C4-2B (cell line): Measurements from ENCODE around the gene GFY.

Source experiments
- H3K27ac ChIP-seq: fragments of 450-650 bp; 2 replicates; pipeline ENCODE4 v1.5.1; 2017
- CTCF ChIP-seq: fragments of 450-650 bp; conservative IDR thresholded peaks from 2 replicates; pipeline ENCODE4 v1.5.1; 2017; ENCODE audit warnings: mild to moderate bottlenecking
- ZFX ChIP-seq: fragments of 450-650 bp; IDR thresholded peaks from 2 replicates; pipeline ENCODE4 v1.6.1; 2017

GFY gene

DNA sequence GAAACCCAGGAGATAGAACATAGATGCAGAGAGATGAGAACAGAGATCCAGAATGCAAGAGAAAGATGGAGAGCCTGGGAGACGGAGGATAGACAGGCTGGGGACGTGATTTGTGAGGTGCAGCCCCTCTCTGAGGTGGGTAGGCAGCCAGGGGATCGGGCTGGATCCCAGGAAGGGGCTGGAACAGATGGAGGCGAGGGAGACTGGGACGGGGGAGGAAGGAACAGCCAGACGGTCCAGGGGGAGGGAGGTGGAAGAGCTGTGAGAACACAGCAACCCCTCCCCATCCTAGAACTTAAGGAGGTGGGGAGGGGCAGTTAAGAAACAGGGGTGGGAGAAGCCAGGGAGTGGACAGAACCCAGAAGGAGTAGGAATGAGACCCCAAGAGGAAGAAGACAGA, 13.1 kb downstream of the GFY start:
- no peak overlapping the region for H3K27ac ChIP-seq
- no peak for TF ChIP-seq ZFX
- no peak for TF ChIP-seq CTCF

DNA sequence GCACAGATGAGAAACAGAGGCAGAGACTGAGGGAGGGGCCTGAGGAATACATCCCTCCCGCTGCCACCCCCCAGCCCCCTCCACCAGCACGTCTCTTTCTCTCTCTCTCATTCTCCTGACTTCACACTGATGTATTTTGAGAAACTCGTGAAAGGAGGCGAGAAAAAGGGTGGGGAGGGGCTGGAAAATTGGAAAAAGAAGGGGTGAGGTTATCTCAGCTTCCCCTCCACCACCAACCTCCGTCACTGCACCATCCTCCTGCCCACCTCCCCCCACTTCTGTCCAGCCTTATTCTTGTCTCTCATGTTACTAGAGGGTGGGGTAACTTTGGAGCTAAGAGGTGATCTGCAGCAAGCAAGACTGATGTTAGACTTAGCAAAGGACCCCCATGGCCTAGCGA, 14.6 kb downstream of the GFY start:
- TF ChIP-seq ZFX, result no peak
- TF ChIP-seq CTCF, result no peak
- no peak overlapping the region for H3K27ac ChIP-seq

DNA sequence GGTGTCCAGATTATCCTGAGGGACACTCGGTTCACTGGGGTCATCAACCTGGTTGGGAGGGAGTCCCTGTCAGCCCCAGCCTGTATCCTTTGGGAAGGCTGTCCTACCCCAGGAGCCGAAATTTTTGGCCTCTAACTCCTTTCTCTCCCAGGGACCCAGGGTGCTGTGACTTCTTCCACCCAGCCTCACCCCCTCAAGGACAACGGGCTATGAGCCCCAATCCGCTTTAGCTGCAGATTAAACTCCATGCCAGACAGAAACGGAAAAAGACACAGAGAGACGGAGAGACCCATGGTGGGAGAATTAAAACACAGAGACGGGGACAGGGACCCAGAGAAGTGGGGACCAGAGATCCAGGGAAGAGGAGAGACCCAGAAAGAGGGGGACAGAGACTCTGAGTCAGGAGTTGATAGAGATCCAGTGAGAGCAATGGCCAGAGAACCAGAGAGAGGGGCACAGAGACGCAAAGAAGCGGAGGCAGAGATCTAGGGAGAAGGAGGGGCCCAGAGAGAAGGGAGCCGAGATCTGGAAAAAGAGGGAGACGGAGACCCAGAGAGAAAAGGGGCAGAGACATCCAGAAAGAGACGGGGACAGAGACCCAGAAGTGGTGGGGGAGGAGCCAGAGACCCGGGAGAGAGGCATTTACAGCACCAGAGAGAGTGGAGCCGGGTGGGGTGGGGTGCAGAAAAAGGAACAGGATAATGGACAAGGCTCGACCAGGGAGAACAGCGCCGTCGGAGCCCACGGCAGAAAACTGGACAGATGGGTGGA, 15.4 kb downstream of the GFY start:
- TF ChIP-seq ZFX (no peak), CTCF (no peak)
- no peak overlapping the region for H3K27ac ChIP-seq

DNA sequence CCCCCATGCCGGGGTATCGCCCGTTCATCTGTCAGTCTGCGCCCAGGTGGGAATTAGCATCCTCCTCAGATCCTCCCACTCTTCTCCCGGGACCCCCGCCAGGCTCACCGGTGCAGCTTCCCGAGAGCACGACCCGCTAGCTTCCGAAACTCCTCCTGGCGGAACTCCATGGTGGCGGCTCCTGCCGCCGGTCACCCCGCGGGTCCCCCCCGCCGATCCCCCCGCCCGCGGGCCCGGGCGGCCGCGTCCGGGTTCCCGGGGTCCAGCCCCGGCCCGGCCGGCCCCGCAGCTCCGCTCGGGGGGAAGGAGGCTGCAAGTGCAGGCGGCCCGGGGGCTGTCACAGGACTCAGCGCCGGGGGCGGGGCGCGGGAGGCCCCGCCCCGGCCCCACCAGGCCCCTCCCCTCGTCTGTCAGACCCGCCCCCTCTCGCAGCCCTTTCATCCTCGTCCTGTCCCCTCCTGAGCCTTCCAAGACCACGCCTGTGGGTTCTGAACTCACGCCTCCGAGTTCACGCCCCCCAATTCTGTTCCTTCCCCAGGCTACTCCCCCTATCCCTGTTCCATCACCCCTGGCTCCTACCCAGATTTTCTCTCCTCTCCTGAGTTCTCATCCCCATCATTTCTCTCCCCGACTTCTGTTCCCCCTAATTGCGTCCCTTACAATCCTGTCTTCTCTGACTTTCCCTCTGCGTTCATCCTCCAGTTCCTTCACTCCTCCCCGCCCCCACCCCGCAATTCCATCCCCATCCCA, 16.2 kb downstream of the GFY start, which contains the start of gene SLC17A7:
Gene SLC17A7 (minus strand): TSS at position 318 of the 750 bp plus-strand sequence. CDS start 148 bp downstream, at position 170.
- no peak within 1 kb of the TSS for H3K27ac ChIP-seq
- TF ChIP-seq CTCF, result no peak
- TF ChIP-seq ZFX, result no peak

- no peak overlapping the region for H3K27ac ChIP-seq
- no peak for TF ChIP-seq ZFX
- TF ChIP-seq CTCF, result no peak
Observed at GRCh38 chr19:49441960-49442350, 16.8 kb downstream of the GFY start.

DNA sequence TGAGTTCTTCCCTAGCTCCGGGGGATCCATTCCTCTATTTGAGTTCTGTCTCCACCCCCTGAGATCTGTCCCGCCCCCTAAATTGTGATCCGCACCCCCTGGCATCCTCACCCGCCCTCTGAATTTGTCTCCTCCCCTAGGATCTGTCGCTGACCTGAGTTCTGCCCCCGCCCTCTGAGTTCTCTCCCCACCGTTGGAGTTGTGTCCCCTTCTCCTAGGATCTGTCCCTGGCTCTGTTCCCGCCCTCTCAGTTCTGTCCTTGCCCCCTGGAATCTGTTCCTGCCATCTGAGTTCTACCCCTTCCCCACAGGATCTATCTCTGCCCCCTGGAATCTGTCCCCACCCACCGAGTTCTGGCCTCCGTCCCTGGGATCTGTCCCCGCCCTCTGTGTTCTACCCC, 17.2 kb downstream of the GFY start:
- TF ChIP-seq CTCF (no peak), ZFX (no peak)
- no peak overlapping the region for H3K27ac ChIP-seq

GRCh38 chr19:49442771-49443365, 17.7 kb downstream of the GFY start:
- peak overlapping the region; percentile 61 for H3K27ac ChIP-seq
- TF ChIP-seq ZFX, result no peak
- no peak for TF ChIP-seq CTCF
